ENCODE measurements around the gene DNAL4. TPM values are rescaled to one million over a fixed set of nuclear protein-coding genes. Genes with fewer than 3 reads are reported as not detected.

Gene DNAL4
- total and polyA plus RNA-seq, 12 donors, result 7.7 to 11.7 (median 9.9) TPM

- Histone ChIP-seq H3K27ac (peak overlapping the region in 1 of 10 donors; percentile 20), H3K36me3 (peaks cover 8 to 100% (median 84%) of the 10 kb centered on the region in 9 donors), H3K4me3 (no peak overlapping the region), H3K27me3 (no peaks in the 10 kb centered on the region), H3K9me3 (no peaks in the 10 kb centered on the region), H3K4me1 (peaks cover 0 to 35% (median 5%) of the 10 kb centered on the region in 9 donors)
- DNase-seq, result no peak
- 85 to 88% methylated on average over 14 of the region's 14 CpGs for WGBS, 2 donors
- no peak for ATAC-seq
- intact Hi-C loops (cut with DNase I), result no loop called here
- no peak for TF ChIP-seq CTCF (IDR thresholded peaks at IDR 0.05)
Measured at GRCh38 chr22:38748487-38749136, 45.3 kb downstream of the DNAL4 start.

GRCh38 chr22:38745676-38746460 is 48.1 kb downstream of the DNAL4 start:
- H3K27me3 ChIP-seq, result no peaks in the 10 kb centered on the region
- WGBS, 2 donors, result 90 to 92% methylated on average over 14 of the region's 14 CpGs
- TF ChIP-seq CTCF (IDR thresholded peaks at IDR 0.05), result no peak
- peaks cover 0 to 9% (median 0%) of the 10 kb centered on the region in 9 donors for H3K4me1 ChIP-seq
- peaks cover 19 to 100% (median 95%) of the 10 kb centered on the region in 9 donors for H3K36me3 ChIP-seq
- H3K27ac ChIP-seq, result no peak overlapping the region
- DNase-seq (no peak), ATAC-seq (no peak)
- intact Hi-C loops (cut with DNase I), result no loop called here
- H3K9me3 ChIP-seq, result no peaks in the 10 kb centered on the region
- no peak overlapping the region for H3K4me3 ChIP-seq

GRCh38 chr22:38744981-38745380 is 49.0 kb downstream of the DNAL4 start:
- intact Hi-C loops (cut with DNase I), result no loop called here

More at GRCh38 chr22:38744981-38745380, 49.0 kb downstream of the DNAL4 start:
- H3K9me3 ChIP-seq, result no peaks in the 10 kb centered on the region
- DNase-seq (no peak), ATAC-seq (no peak)
- H3K27me3 ChIP-seq, result no peaks in the 10 kb centered on the region
- no peak overlapping the region for H3K27ac ChIP-seq
- peaks cover 22 to 100% (median 95%) of the 10 kb centered on the region in 9 donors for H3K36me3 ChIP-seq
- WGBS, 2 donors, result 87 to 92% methylated on average over 6 of the region's 6 CpGs
- no peak for TF ChIP-seq CTCF (IDR thresholded peaks at IDR 0.05)
- peaks cover 0 to 9% (median 0%) of the 10 kb centered on the region in 9 donors for H3K4me1 ChIP-seq
- H3K4me3 ChIP-seq, result no peak overlapping the region
